BLaER1 treated with 17β-estradiol and CSF1 and Interleukin-3, amounts not matched to agents 10 nM and 100 nM (cell line): ENCODE results near the gene LRRC75A.

ENCODE experiments used
- H3K27ac ChIP-seq, 11 experiments: shearing (Covaris generic); formaldehyde crosslinking; 2 replicates each; pipeline ENCODE4 v1.8.1; 2022
- H3K27me3 ChIP-seq, 11 experiments: shearing (Covaris generic); formaldehyde crosslinking; 2 replicates each; pipeline ENCODE4 v1.8.1; 2022
- H3K36me3 ChIP-seq, 11 experiments: shearing (Covaris generic); formaldehyde crosslinking; 2 replicates each; pipeline ENCODE4 v1.8.1; 2022
- H3K4me1 ChIP-seq, 10 experiments: shearing (Covaris generic); formaldehyde crosslinking; 2 replicates each; pipeline ENCODE4 v1.8.1; 2022
- H3K4me2 ChIP-seq, 11 experiments: shearing (Covaris generic); formaldehyde crosslinking; 2 replicates each; pipeline ENCODE4 v1.8.1; 2022
- H3K4me3 ChIP-seq, 10 experiments: shearing (Covaris generic); formaldehyde crosslinking; 2 replicates each; pipeline ENCODE4 v1.8.1; 2022
- H3K9ac ChIP-seq, 11 experiments: shearing (Covaris generic); formaldehyde crosslinking; 2 replicates each; pipeline ENCODE4 v1.8.1; 2022
- H3K9me3 ChIP-seq, 11 experiments: shearing (Covaris generic); formaldehyde crosslinking; replicated peaks in 1 of 11; 2 replicates each; pipeline ENCODE4 v1.8.1; 2022
- H4K20me1 ChIP-seq, 11 experiments: shearing (Covaris generic); formaldehyde crosslinking; 2 replicates each; pipeline ENCODE4 v1.8.1; 2022
- Cebpa-rat ChIP-seq, 11 experiments: shearing (Covaris generic); IDR thresholded peaks; 2 replicates each; pipeline ENCODE4 v1.8.1; 2022

Gene LRRC75A

DNA sequence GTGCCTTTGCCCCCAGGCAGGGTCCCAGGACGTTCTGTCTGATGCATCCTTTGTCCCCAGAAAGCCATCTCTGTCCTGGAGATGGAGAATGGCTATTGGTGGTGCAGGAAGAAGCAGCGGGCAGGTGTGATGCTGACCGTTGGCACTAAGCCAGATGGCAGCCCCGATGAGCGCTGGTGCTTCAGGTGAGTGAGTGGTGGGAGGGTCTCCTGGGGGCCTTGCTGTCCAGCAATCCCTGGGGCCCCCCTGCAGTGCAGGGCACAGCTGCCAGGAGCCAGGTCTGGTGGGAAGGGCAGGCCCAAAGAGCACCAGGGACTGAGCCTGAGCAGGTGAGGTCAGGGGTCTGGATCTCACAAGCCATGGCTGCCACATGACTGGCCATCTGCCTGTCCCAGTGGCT is 58.5 kb downstream of the LRRC75A start:
- Histone ChIP-seq H3K4me3 (no peak overlapping the region), H3K9ac (no peak overlapping the region), H3K27me3 (no peaks in the 10 kb centered on the region), H3K9me3 (no peaks in the 10 kb centered on the region), H3K27ac (no peak overlapping the region), H4K20me1 (peaks cover 0 to 51% (median 0%) of the 10 kb centered on the region in 11 experiments; a peak in 6 of 22 replicates), H3K4me2 (no peak overlapping the region), H3K36me3 (peaks cover 0 to 52% (median 6%) of the 10 kb centered on the region in 11 experiments; a peak in 11 of 22 replicates), H3K4me1 (peaks cover 12 to 40% (median 26%) of the 10 kb centered on the region in 10 experiments)
- no peak for TF ChIP-seq Cebpa-rat (IDR thresholded peaks at IDR 0.05)

DNA sequence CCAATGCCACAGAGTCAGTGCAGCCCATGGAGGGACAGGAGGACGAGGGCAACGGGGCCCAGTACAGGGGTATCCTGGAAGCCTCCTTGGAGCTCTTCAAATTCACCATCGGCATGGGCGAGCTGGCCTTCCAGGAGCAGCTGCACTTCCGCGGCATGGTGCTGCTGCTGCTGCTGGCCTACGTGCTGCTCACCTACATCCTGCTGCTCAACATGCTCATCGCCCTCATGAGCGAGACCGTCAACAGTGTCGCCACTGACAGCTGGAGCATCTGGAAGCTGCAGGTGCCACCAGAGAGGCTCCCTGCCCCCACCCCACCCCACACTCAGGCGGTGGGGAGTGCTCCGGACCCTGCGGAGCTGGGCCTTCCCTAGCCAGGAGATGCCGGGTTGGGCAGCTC is 60.0 kb downstream of the LRRC75A start:
- Histone ChIP-seq H3K27me3 (no peaks in the 10 kb centered on the region), H3K4me2 (no peak overlapping the region), H3K36me3 (peaks cover 0 to 67% (median 17%) of the 10 kb centered on the region in 11 experiments; a peak in 15 of 22 replicates), H3K4me1 (peaks cover 7 to 37% (median 23%) of the 10 kb centered on the region in 10 experiments; a peak in 18 of 20 replicates), H3K4me3 (no peak overlapping the region), H3K27ac (no peak overlapping the region), H3K9me3 (no peaks in the 10 kb centered on the region), H4K20me1 (peaks cover 0 to 66% (median 0%) of the 10 kb centered on the region in 11 experiments; a peak in 7 of 22 replicates), H3K9ac (no peak overlapping the region)
- no peak for TF ChIP-seq Cebpa-rat (IDR thresholded peaks at IDR 0.05)

DNA sequence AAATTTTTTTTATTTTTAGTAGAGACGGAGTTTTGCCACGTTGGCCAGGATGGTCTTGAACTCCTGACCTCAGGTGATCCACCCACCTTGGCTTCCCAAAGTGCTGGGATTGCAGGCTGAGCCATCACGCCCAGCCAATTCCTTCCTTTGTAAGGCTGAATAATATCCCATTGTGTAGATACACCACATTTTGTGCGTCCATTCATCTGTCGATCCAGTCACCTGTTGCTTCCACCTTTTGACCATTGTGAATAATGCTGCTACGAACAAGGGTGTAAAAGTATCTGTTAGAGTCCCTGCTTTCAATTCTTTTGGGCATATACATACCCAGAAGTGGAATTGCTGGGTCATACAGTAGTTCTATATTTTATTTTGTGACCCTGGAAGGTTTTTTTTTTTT is 61.3 kb downstream of the LRRC75A start:
- Histone ChIP-seq H3K4me3 (no peak overlapping the region), H3K27me3 (no peaks in the 10 kb centered on the region), H3K36me3 (peaks cover 0 to 81% (median 30%) of the 10 kb centered on the region in 11 experiments; a peak in 18 of 22 replicates), H3K9me3 (no peaks in the 10 kb centered on the region), H3K4me2 (no peak overlapping the region), H3K4me1 (peaks cover 7 to 34% (median 20%) of the 10 kb centered on the region in 10 experiments; a peak in 18 of 20 replicates), H3K27ac (no peak overlapping the region), H4K20me1 (peaks cover 0 to 79% (median 0%) of the 10 kb centered on the region in 11 experiments; a peak in 9 of 22 replicates), H3K9ac (no peak overlapping the region)
- TF ChIP-seq Cebpa-rat (IDR thresholded peaks at IDR 0.05), result no peak

DNA sequence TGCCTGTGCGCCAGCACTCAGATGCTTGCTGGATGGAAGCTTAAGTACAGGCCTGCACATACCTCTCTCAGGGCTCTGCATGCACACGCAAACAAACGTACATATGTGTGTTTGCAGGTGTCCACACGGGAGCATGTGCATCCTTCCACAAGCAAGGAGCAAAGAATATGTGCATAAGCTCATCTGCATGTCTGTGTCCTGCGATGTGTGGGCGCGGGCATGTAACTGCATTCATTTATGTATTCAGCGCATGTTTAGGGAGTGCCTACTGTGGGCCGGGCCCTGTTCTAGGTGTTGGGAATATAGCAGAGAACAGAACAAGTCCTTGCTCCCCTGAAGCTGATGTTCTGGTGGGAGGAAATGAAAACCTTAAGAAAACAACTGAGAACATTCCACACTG is 62.9 kb downstream of the LRRC75A start:
- no peak for TF ChIP-seq Cebpa-rat (IDR thresholded peaks at IDR 0.05)
- no peak overlapping the region for H3K9ac ChIP-seq
- no peaks in the 10 kb centered on the region for H3K9me3 ChIP-seq
- no peak overlapping the region for H3K4me2 ChIP-seq
- no peak overlapping the region; a peak in 1 of 22 replicates for H3K27ac ChIP-seq
- no peaks in the 10 kb centered on the region for H3K27me3 ChIP-seq
- H3K4me1 ChIP-seq, result peaks cover 0 to 18% (median 8%) of the 10 kb centered on the region in 10 experiments; a peak in 11 of 20 replicates
- peaks cover 0 to 94% (median 31%) of the 10 kb centered on the region in 11 experiments; a peak in 18 of 22 replicates for H3K36me3 ChIP-seq
- no peak overlapping the region for H3K4me3 ChIP-seq
- peaks cover 0 to 80% (median 0%) of the 10 kb centered on the region in 11 experiments; a peak in 9 of 22 replicates for H4K20me1 ChIP-seq

DNA sequence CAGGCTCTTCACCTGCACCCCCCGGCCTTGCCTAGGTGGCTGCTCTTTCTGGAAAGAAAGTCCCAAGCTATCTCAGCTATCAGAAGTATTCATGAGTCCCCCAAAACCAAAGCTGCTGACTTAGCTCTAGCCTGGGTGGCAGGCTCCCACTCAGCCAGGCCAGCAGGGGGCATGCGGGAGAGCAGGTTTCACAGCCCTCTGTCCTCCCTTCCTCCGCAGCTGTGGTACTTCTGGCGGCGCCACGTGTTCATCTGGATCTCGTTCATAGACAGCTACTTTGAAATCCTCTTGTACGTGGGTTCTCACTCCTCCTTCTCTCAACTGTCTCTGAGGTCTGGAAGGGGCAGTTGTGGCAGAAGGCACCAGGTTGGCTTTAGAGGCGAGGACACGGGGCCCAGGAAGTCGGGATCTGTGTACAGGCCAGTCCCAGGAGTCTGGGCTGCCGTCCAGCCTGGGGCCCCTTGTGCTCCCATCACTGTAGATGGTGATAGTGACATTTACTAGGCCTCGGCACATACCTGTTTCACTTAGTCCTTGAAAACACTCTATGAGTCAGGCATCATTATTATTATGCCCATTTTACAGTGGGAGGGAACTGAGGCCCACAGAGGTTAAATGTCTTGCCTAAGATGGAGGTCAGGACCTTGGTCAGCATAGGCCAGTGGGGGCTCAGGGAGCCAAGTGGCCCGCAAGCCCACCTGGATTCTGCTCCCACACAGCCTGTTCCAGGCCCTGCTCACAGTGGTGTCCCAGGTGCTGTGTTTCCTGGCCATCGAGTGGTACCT is 63.7 kb downstream of the LRRC75A start:
- Histone ChIP-seq H4K20me1 (peaks cover 0 to 83% (median 4%) of the 10 kb centered on the region in 11 experiments; a peak in 10 of 22 replicates), H3K4me3 (no peak overlapping the region), H3K27me3 (no peaks in the 10 kb centered on the region), H3K4me2 (peak overlapping the region in 2 of 11 experiments; percentile 8 to 13; a peak in 1 of 22 replicates), H3K36me3 (peaks cover 0 to 95% (median 36%) of the 10 kb centered on the region in 11 experiments; a peak in 20 of 22 replicates), H3K4me1 (peaks cover 0 to 12% (median 8%) of the 10 kb centered on the region in 10 experiments; a peak in 11 of 20 replicates), H3K9ac (peak overlapping the region in 2 of 11 experiments; percentile 1 to 26; a peak in 1 of 22 replicates), H3K9me3 (no peaks in the 10 kb centered on the region), H3K27ac (peak overlapping the region in 6 of 11 experiments; percentile 7 to 61 (median 46); a peak in 7 of 22 replicates)
- TF ChIP-seq Cebpa-rat (IDR thresholded peaks at IDR 0.05), result no peak

DNA sequence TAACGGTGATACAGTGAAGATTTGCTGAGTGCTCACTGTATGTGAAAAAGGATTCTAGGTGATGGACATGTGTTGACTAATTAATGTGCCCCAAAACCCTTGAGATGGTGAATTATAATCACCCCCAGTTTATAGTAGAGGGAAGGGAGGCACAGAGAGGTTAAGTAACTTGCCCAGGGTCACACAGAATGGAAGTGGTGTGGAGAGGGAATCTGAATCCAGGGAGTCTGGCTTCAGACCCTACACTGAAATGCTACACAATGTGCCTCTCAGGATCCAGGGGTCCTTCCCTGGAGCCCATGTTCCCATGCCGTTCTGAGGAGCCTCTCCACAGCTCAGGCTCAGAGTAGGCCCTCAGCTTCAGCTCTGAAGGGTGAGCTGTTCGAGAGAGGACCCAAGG is 65.0 kb downstream of the LRRC75A start:
- Histone ChIP-seq H3K4me3 (no peak overlapping the region), H4K20me1 (peaks cover 0 to 83% (median 12%) of the 10 kb centered on the region in 11 experiments; a peak in 11 of 22 replicates), H3K4me2 (no peak overlapping the region; a peak in 1 of 22 replicates), H3K27me3 (peaks cover 0 to 3% (median 0%) of the 10 kb centered on the region in 11 experiments; a peak in 1 of 22 replicates), H3K27ac (no peak overlapping the region), H3K4me1 (peaks cover 0 to 12% (median 8%) of the 10 kb centered on the region in 10 experiments; a peak in 11 of 20 replicates), H3K36me3 (peaks cover 9 to 95% (median 45%) of the 10 kb centered on the region in 11 experiments; a peak in 21 of 22 replicates), H3K9ac (0 out of 22 replicates have a peak overlapping the region, but pooled peaks of 1 of the 11 experiments have one; percentile 1), H3K9me3 (no peaks in the 10 kb centered on the region)
- TF ChIP-seq Cebpa-rat (IDR thresholded peaks at IDR 0.05), result no peak

DNA sequence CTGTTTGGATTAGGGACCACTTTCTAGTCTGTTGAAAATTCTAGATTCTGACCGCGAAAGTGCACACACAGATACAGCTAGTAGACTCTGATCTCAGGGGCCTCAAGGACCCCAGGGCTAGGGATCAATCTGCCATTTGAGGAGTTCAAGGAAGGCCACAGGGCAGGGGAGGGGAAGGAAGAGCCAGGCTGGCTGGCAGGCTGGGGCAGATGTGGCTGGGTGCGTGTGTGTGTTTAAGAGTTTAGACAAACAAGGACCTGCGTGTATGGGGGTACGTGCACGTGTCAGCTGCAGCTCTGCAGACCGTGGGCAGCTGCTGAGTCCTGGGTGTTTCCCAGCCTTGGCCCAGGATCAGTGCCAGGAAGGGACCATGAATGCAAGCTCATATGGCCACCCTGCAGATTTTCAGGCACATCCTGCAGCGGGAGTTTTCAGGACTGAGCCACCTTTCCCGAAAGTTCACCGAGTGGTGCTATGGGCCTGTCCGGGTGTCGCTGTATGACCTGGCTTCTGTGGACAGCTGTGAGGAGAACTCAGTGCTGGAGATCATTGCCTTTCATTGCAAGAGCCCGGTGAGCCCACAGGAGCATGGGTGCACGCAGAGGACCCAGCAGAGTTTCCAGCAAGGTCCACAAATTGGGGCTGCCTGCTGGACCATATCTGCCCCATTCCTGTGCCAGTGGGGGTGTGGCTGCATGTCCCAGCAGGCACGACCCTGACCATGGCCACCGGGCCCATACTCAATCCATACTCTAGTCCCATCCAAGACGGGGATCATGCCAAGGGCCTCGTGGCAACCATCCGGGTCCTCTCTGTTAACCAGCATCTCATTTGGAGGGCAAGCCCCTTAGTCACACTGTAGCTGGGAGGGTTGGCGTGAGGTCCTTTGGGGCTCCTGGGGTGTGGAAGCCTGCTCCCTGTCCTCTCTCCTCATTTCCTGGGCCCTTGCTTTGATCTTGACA is 66.0 kb downstream of the LRRC75A start:
- Histone ChIP-seq H3K27ac (no peak overlapping the region), H4K20me1 (peaks cover 0 to 86% (median 12%) of the 10 kb centered on the region in 11 experiments; a peak in 12 of 22 replicates), H3K36me3 (peaks cover 9 to 98% (median 45%) of the 10 kb centered on the region in 11 experiments; a peak in 21 of 22 replicates), H3K27me3 (peaks cover 0 to 3% (median 0%) of the 10 kb centered on the region in 11 experiments; a peak in 1 of 22 replicates), H3K4me3 (no peak overlapping the region), H3K4me2 (no peak overlapping the region), H3K9ac (no peak overlapping the region), H3K9me3 (no peaks in the 10 kb centered on the region), H3K4me1 (peaks cover 0 to 13% (median 8%) of the 10 kb centered on the region in 10 experiments; a peak in 12 of 20 replicates)
- no peak for TF ChIP-seq Cebpa-rat (IDR thresholded peaks at IDR 0.05)

DNA sequence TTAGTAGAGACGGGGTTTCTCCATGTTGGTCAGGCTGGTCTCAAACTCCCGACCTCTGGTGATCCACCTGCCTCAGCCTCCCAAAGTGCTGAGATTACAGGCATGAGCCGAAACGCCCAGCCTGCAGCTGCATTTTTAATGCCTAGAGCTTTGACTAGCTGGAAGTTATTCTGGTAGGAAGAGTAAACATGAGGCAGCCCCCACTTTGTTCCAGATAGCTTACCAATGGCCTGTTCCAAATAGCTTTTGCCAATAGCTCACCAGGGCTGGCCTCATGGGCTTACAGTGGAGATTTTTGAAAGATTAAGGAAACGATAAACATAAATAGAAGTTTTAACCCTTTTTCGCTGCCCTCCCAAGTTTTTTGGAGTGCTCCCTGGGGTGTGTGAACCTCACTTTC is 66.8 kb downstream of the LRRC75A start:
- no peak overlapping the region for H3K9ac ChIP-seq

More for the DNA sequence above, 66.8 kb downstream of the LRRC75A start:
- Histone ChIP-seq H3K4me3 (no peak overlapping the region), H3K36me3 (peaks cover 9 to 98% (median 45%) of the 10 kb centered on the region in 11 experiments; a peak in 21 of 22 replicates), H3K27me3 (peaks cover 0 to 3% (median 0%) of the 10 kb centered on the region in 11 experiments; a peak in 1 of 22 replicates), H3K9me3 (no peaks in the 10 kb centered on the region), H4K20me1 (peaks cover 1 to 94% (median 20%) of the 10 kb centered on the region in 11 experiments; a peak in 15 of 22 replicates), H3K4me1 (peaks cover 7 to 21% (median 16%) of the 10 kb centered on the region in 10 experiments), H3K4me2 (no peak overlapping the region), H3K27ac (no peak overlapping the region)
- TF ChIP-seq Cebpa-rat (IDR thresholded peaks at IDR 0.05), result no peak
